ENCODE measurements around the gene CMTM3. TPM values are rescaled to one million over a fixed set of nuclear protein-coding genes. Genes with fewer than 3 reads are reported as not detected.

Gene CMTM3
- total RNA-seq, 1 donor from 2014 or later = 104 TPM

GRCh38 chr16:66605177-66605978, 874 bp downstream of the CMTM3 start:
- Mint-ChIP-seq H3K4me3 (ENCODE audit: unreplicated experiment) (peak overlapping the region; percentile 74), H3K27ac (ENCODE audit: unreplicated experiment) (peak overlapping the region; percentile 67), H3K36me3 (ENCODE audit: unreplicated experiment) (peaks cover 6% of the 10 kb centered on the region), H3K4me1 (ENCODE audit: unreplicated experiment) (peaks cover 38% of the 10 kb centered on the region), H3K9me3 (ENCODE audit: unreplicated experiment) (no peaks in the 10 kb centered on the region), H3K27me3 (ENCODE audit: unreplicated experiment) (no peaks in the 10 kb centered on the region)
- TF ChIP-seq, protein P1, sequence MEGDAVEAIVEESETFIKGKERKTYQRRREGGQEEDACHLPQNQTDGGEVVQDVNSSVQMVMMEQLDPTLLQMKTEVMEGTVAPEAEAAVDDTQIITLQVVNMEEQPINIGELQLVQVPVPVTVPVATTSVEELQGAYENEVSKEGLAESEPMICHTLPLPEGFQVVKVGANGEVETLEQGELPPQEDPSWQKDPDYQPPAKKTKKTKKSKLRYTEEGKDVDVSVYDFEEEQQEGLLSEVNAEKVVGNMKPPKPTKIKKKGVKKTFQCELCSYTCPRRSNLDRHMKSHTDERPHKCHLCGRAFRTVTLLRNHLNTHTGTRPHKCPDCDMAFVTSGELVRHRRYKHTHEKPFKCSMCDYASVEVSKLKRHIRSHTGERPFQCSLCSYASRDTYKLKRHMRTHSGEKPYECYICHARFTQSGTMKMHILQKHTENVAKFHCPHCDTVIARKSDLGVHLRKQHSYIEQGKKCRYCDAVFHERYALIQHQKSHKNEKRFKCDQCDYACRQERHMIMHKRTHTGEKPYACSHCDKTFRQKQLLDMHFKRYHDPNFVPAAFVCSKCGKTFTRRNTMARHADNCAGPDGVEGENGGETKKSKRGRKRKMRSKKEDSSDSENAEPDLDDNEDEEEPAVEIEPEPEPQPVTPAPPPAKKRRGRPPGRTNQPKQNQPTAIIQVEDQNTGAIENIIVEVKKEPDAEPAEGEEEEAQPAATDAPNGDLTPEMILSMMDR (IDR thresholded peaks at IDR 0.05) = no peak
- DNase-seq (ENCODE audit: extremely low spot score, unreplicated experiment) = peak; percentile 88

- Mint-ChIP-seq H3K27me3 (ENCODE audit: unreplicated experiment) (no peaks in the 10 kb centered on the region), H3K4me3 (ENCODE audit: unreplicated experiment) (peak overlapping the region; percentile 74), H3K36me3 (ENCODE audit: unreplicated experiment) (peaks cover 10% of the 10 kb centered on the region), H3K4me1 (ENCODE audit: unreplicated experiment) (peaks cover 38% of the 10 kb centered on the region), H3K9me3 (ENCODE audit: unreplicated experiment) (no peaks in the 10 kb centered on the region), H3K27ac (ENCODE audit: unreplicated experiment) (peak overlapping the region; percentile 67)
- TF ChIP-seq, protein P1 (IDR thresholded peaks at IDR 0.05) = no peak
- no peak for DNase-seq (ENCODE audit: extremely low spot score, unreplicated experiment)
Measured at GRCh38 chr16:66605979-66606751, 1.7 kb downstream of the CMTM3 start.

- H3K9me3 Mint-ChIP-seq (ENCODE audit: unreplicated experiment) = no peaks in the 10 kb centered on the region
- H3K27ac Mint-ChIP-seq (ENCODE audit: unreplicated experiment) = peak overlapping the region; percentile 60
- H3K4me3 Mint-ChIP-seq (ENCODE audit: unreplicated experiment) = no peak overlapping the region
- H3K4me1 Mint-ChIP-seq (ENCODE audit: unreplicated experiment) = peaks cover 34% of the 10 kb centered on the region
- DNase-seq (ENCODE audit: extremely low spot score, unreplicated experiment) = peak; percentile 95
- no peaks in the 10 kb centered on the region for H3K27me3 Mint-ChIP-seq (ENCODE audit: unreplicated experiment)
- peaks cover 23% of the 10 kb centered on the region for H3K36me3 Mint-ChIP-seq (ENCODE audit: unreplicated experiment)
- TF ChIP-seq, protein P1 (IDR thresholded peaks at IDR 0.05) = peak; percentile 97
Measured at GRCh38 chr16:66608241-66609138, 4.0 kb downstream of the CMTM3 start.

DNA sequence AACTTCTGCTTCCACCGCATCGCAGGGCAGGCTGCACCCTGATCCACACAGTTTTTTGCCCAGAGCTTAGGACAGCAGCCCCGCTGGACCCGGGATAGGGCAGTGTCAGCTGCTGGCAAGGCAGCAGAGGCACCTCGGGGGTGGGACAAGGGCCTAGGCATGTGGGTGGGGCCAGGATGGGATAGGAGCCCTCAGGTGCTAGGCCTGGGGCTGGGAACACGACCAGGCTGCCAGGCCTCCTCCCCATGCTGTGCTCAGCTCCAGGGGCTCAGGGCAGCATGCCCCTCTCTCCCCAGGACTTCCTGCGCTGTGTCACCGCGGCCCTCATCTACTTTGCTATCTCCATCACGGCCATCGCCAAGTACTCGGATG, 4.6 kb downstream of the CMTM3 start:
- TF ChIP-seq, protein P1 (IDR thresholded peaks at IDR 0.05) = no peak
- no peaks in the 10 kb centered on the region for H3K27me3 Mint-ChIP-seq (ENCODE audit: unreplicated experiment)
- DNase-seq (ENCODE audit: extremely low spot score, unreplicated experiment) = no peak
- peak overlapping the region; percentile 60 for H3K27ac Mint-ChIP-seq (ENCODE audit: unreplicated experiment)
- no peak overlapping the region for H3K4me3 Mint-ChIP-seq (ENCODE audit: unreplicated experiment)
- H3K9me3 Mint-ChIP-seq (ENCODE audit: unreplicated experiment) = no peaks in the 10 kb centered on the region
- peaks cover 24% of the 10 kb centered on the region for H3K36me3 Mint-ChIP-seq (ENCODE audit: unreplicated experiment)
- H3K4me1 Mint-ChIP-seq (ENCODE audit: unreplicated experiment) = peaks cover 28% of the 10 kb centered on the region
